Adrenal gland (tissue), 12 donors: ENCODE results near the gene CAV2. TPM values are rescaled to one million over a fixed set of nuclear protein-coding genes. Genes with fewer than 3 reads are reported as not detected.

Experiments used
- DNase-seq, 7 donors: peaks; one replicate each; pipeline ENCODE4 v3.0.0-alpha.2; 2019 to 2020
- H3K27ac ChIP-seq, 5 donors: fragments of 200-600 bp; sonication (generic) in 4 of 5; 1 replicate in 3 of 5; 2 replicates in 2 of 5; pipeline versions ENCODE4 v1.5.1 to v1.8.0; 2016 to 2020; ENCODE audit warnings: mild to moderate bottlenecking in 1 of 5
- H3K27me3 ChIP-seq: fragments of 200-600 bp; 2 replicates; pipeline ENCODE4 v1.8.0; 2021
- H3K36me3 ChIP-seq, 2 donors: fragments of 200-600 bp; replicated peaks in 1 of 2; 1 replicate in 1 of 2; 2 replicates in 1 of 2; pipeline versions ENCODE4 v1.5.1 to v1.8.0; 2018 to 2022
- H3K4me1 ChIP-seq, 2 donors: fragments of 200-600 bp; replicated peaks in 1 of 2; 1 replicate in 1 of 2; 2 replicates in 1 of 2; pipeline versions ENCODE4 v1.5.1 to v1.8.0; 2018 to 2021
- H3K4me3 ChIP-seq, 4 donors: fragments of 200-600 bp; sonication (generic) in 3 of 4; one replicate each; pipeline ENCODE4 v1.5.1; 2016 to 2018
- H3K9me3 ChIP-seq, 3 donors: fragments of 200-600 bp; sonication (generic) in 1 of 3; replicated peaks in 1 of 3; 1 replicate in 2 of 3; 2 replicates in 1 of 3; pipeline versions ENCODE4 v1.5.1 to v1.8.0; 2016 to 2021
- CTCF ChIP-seq, 6 experiments: fragments of 450-650 bp in 4 of 6; fragments of 200-600 bp in 2 of 6; sonication (generic) in 1 of 6; IDR thresholded peaks; 1 replicate in 5 of 6; 2 replicates in 1 of 6; pipeline versions ENCODE4 v1.5.1 to v1.8.0; 2016 to 2021; ENCODE audit warnings: antibody characterized with exemption in 6 of 6, mild to moderate bottlenecking in 2 of 6, moderate library complexity in 1 of 6
- POLR2A ChIP-seq, 2 donors: fragments of 450-650 bp; IDR thresholded peaks; one replicate each; pipeline ENCODE4 v1.6.1; 2017; ENCODE audit warnings: antibody characterized with exemption in 2 of 2, mild to moderate bottlenecking in 2 of 2, moderate library complexity in 1 of 2
- WGBS, 4 donors: extraction: QIAGEN DNeasy Blood & Tissue Kit in 2 of 4; methylation state at CpG; one replicate each; pipeline versions ENCODE4 v1.1.5 to v1.1.7; 2013 to 2017; 5-methylcytosine and 5-hydroxymethylcytosine counted together
- intact Hi-C, 2 donors: fragments of 100-400 bp; cut with DNase I; formaldehyde crosslinking; loops; one replicate each; pipeline versions ENCODE4 v1.14.1 to v1.15.0; 2022 to 2023
- polyA plus RNA-seq, 3 donors: library from polyadenylated mRNA; stranded (reverse); fragments of 200-250 nt in 2 of 3; fragments of 350-450 nt in 1 of 3; fragmentation: Illumina TruSeq in 1 of 3; extraction: RNeasy Lipid Tissue Mini Kit (QIAGEN cat#74804) in 1 of 3; gene quantifications; one replicate each; pipeline ENCODE4 v1.2.3, GENCODE V29; 2013 to 2014
- total RNA-seq, 9 donors: library from RNA; depleted of rRNA in 4 of 9; stranded (reverse); fragments of >200 nt in 4 of 9; fragments of 120-200 nt in 1 of 9; fragmentation: NEBNext Ultra II Directional in 1 of 9; extraction: Animal tissue kit (Norgen Biotek cat#: 25700) in 1 of 9; gene quantifications; one replicate each; pipeline versions ENCODE4 v1.1.0 to v1.2.4, GENCODE V29; 2013 to 2023
- donor health status: healthy with polysubstance abuse.
- donor health status: Bipolar disorder and iron deficiency.
- donor health status: DM: yes; HTN: yes; CAD: no.
- donor health status: DM: no; HTN: no; CAD: no.
- donor health status: DM: no; HTN: no; CAD: no.
- donor health status: DM: yes; HTN: yes; CAD: no.

Gene CAV2
- total and polyA plus RNA-seq, 12 donors, result 9.8 to 40.2 (median 16.1) TPM

DNA sequence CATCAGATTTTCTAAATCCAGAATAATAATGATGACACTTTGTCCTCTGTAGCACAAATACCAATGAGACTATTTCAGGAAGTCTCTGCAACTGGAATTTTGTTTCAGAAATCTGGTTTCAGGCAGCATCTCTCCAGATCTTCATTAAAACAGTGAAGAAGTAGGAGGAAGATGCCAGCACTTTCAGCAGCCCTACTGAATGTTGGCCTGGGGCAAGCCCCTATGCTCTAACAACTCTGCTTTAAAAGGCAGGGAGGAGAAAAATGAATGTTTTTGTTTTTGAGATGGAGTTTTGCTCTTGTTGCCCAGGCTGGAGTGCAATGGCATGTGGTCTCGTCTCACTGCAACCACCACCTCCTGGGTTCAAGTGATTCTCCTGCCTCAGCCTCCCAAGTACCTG, 18.1 kb downstream of the CAV2 start:
- 93 to 100% (median 100%) methylated on average over 1 of the region's 1 CpG for WGBS, 4 donors
- no peak overlapping the region for H3K4me3 ChIP-seq
- H3K27ac ChIP-seq, result no peak overlapping the region
- H3K36me3 ChIP-seq, result no peaks in the 10 kb centered on the region
- H3K4me1 ChIP-seq, result no peaks in the 10 kb centered on the region
- H3K9me3 ChIP-seq, result no peaks in the 10 kb centered on the region
- intact Hi-C loops, result no loop called here
- TF ChIP-seq CTCF (IDR thresholded peaks at IDR 0.05), result no peak
- TF ChIP-seq POLR2A (IDR thresholded peaks at IDR 0.05), result no peak
- no peak for DNase-seq
- peaks cover 8% of the 10 kb centered on the region for H3K27me3 ChIP-seq

DNA sequence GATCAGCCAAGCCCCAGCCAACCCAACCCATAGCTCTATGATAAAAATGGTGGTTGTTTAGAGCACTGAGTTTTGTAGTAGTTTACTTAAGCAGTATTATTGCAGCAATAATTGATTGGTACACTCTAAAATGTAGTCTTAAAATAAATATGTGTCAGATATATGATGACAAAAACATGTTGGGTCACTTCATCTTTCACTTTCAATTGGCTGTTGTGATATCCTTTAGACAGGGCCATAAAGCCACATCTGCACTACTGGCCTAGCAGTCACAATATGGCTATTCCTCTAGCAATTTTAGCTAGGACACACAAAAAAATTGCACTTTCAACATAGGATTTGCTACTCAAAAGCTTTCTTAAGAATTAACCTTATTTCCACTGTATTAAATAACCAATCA, 19.4 kb downstream of the CAV2 start:
- Histone ChIP-seq H3K4me3 (no peak overlapping the region), H3K27ac (no peak overlapping the region), H3K9me3 (no peaks in the 10 kb centered on the region), H3K36me3 (no peaks in the 10 kb centered on the region), H3K27me3 (peaks cover 9% of the 10 kb centered on the region), H3K4me1 (no peaks in the 10 kb centered on the region)
- intact Hi-C loops, result no loop called here
- DNase-seq, result no peak
- TF ChIP-seq CTCF (IDR thresholded peaks at IDR 0.05) (no peak), POLR2A (IDR thresholded peaks at IDR 0.05) (no peak)

- Histone ChIP-seq H3K36me3 (no peaks in the 10 kb centered on the region), H3K9me3 (no peaks in the 10 kb centered on the region), H3K4me1 (peaks cover 8 to 14% of the 10 kb centered on the region in 2 donors), H3K27me3 (peaks cover 24% of the 10 kb centered on the region), H3K4me3 (no peak overlapping the region), H3K27ac (no peak overlapping the region)
- intact Hi-C loops, result loop anchor here in 1 of 2 donors (10.0 kb wide), 1 partner anchor 256 kb away; no protein-coding TSS in a partner anchor
- no peak for DNase-seq
- no peak for TF ChIP-seq POLR2A (IDR thresholded peaks at IDR 0.05)
- TF ChIP-seq CTCF (IDR thresholded peaks at IDR 0.05), result no peak
- WGBS, 4 donors, result 80 to 93% (median 84%) methylated on average over 5 to 6 of the region's 6 CpGs
These were observed 21.6 kb downstream of the CAV2 start for GRCh38 chr7:116521046-116521664.

- H3K4me3 ChIP-seq, result no peak overlapping the region
- intact Hi-C loops, result loop anchor here in 1 of 2 donors (10.0 kb wide), 1 partner anchor 257 kb away; no protein-coding TSS in a partner anchor
- no peak for TF ChIP-seq CTCF (IDR thresholded peaks at IDR 0.05)
- TF ChIP-seq POLR2A (IDR thresholded peaks at IDR 0.05), result no peak
- DNase-seq, result no peak
- WGBS, 4 donors, result 81 to 85% (median 81%) methylated on average over 5 of the region's 5 CpGs
- peaks cover 34% of the 10 kb centered on the region for H3K27me3 ChIP-seq
- no peaks in the 10 kb centered on the region for H3K36me3 ChIP-seq
- H3K9me3 ChIP-seq, result no peaks in the 10 kb centered on the region
- H3K27ac ChIP-seq, result no peak overlapping the region
- H3K4me1 ChIP-seq, result peaks cover 8 to 14% of the 10 kb centered on the region in 2 donors
These were observed 22.7 kb downstream of the CAV2 start for GRCh38 chr7:116522247-116522646.
